Measurements from ENCODE around the gene CARM1.

Gene CARM1

GRCh38 chr19:10907925-10908324 lies 36.6 kb downstream of the CARM1 start:
- DNase-seq (ENCODE audit: low read depth, low spot score), result no peak

GRCh38 chr19:10908380-10908960 lies 37.1 kb downstream of the CARM1 start:
- no peak for DNase-seq (ENCODE audit: low read depth, low spot score)

GRCh38 chr19:10911579-10912363 lies 40.4 kb downstream of the CARM1 start:
- no peak for DNase-seq (ENCODE audit: low read depth, low spot score)

- DNase-seq (ENCODE audit: low read depth, low spot score), result no peak
Observed at GRCh38 chr19:10912619-10913018, 41.3 kb downstream of the CARM1 start.

GRCh38 chr19:10913716-10914340 lies 42.5 kb downstream of the CARM1 start:
- no peak for DNase-seq (ENCODE audit: low read depth, low spot score)

- DNase-seq (ENCODE audit: low read depth, low spot score), result no peak
Observed at GRCh38 chr19:10915130-10916091, 44.1 kb downstream of the CARM1 start.

- no peak for DNase-seq (ENCODE audit: low read depth, low spot score)
Observed at GRCh38 chr19:10916602-10917001, 45.2 kb downstream of the CARM1 start.

- no peak for DNase-seq (ENCODE audit: low read depth, low spot score)
Observed at GRCh38 chr19:10918359-10918758, 47.0 kb downstream of the CARM1 start.

- DNase-seq (ENCODE audit: low read depth, low spot score), result no peak
Observed at GRCh38 chr19:10919352-10920287, 48.3 kb downstream of the CARM1 start.

GRCh38 chr19:10920288-10920655 lies 48.9 kb downstream of the CARM1 start:
- DNase-seq (ENCODE audit: low read depth, low spot score), result no peak

- DNase-seq (ENCODE audit: low read depth, low spot score), result no peak
Observed at GRCh38 chr19:10920781-10921180, 49.4 kb downstream of the CARM1 start.

- DNase-seq (ENCODE audit: low read depth, low spot score), result no peak
Observed at GRCh38 chr19:10921199-10921909, 50.0 kb downstream of the CARM1 start.

GRCh38 chr19:10921910-10922637 lies 50.7 kb downstream of the CARM1 start:
- DNase-seq (ENCODE audit: low read depth, low spot score), result no peak

- DNase-seq (ENCODE audit: low read depth, low spot score), result no peak
Observed at GRCh38 chr19:10922638-10923014, 51.3 kb downstream of the CARM1 start.

- DNase-seq (ENCODE audit: low read depth, low spot score), result no peak
Observed at GRCh38 chr19:10923260-10924112, 52.1 kb downstream of the CARM1 start.

GRCh38 chr19:10924597-10924996 lies 53.2 kb downstream of the CARM1 start:
- no peak for DNase-seq (ENCODE audit: low read depth, low spot score)

GRCh38 chr19:10927730-10928562 lies 56.6 kb downstream of the CARM1 start:
- no peak for DNase-seq (ENCODE audit: low read depth, low spot score)
